GM23338 (cell line): ENCODE measurements around the gene TESK2. TPM values are rescaled to one million over a fixed set of nuclear protein-coding genes. Genes with fewer than 3 reads are reported as not detected.

Experiments
- ATAC-seq: fragments of 200-7000 bp; cut with Tn5 transposase; 3 replicates; pipeline ENCODE4 v1.9.1; 2020
- DNase-seq: peaks from one replicate; pipeline ENCODE4 v3.0.0-alpha.2; 2015; ENCODE audit warnings: low spot score
- H2AFZ ChIP-seq: fragments of 200-600 bp; sonication (generic); 2 replicates; pipeline ENCODE4 v1.8.0; 2016; ENCODE audit warnings: antibody characterized with exemption, mild to moderate bottlenecking, moderate library complexity
- H3F3A ChIP-seq: fragments of 200-600 bp; sonication (generic); replicated peaks from 2 replicates; pipeline ENCODE4 v1.8.0; 2017; ENCODE audit warnings: antibody characterized with exemption, mixed run types, low read depth
- H3K27ac ChIP-seq: fragments of 200-600 bp; sonication (generic); 2 replicates; pipeline ENCODE4 v1.6.1; 2016; ENCODE audit warnings: low read depth
- H3K27me3 ChIP-seq: fragments of 200-600 bp; sonication (generic); 2 replicates; pipeline ENCODE4 v1.8.0; 2016; ENCODE audit warnings: mild to moderate bottlenecking, mixed run types, moderate library complexity; ENCODE audit not compliant: insufficient read depth
- H3K36me3 ChIP-seq: fragments of 200-600 bp; sonication (generic); 2 replicates; pipeline ENCODE4 v1.8.0; 2016; ENCODE audit warnings: mild to moderate bottlenecking; ENCODE audit not compliant: insufficient read depth
- H3K4me1 ChIP-seq: fragments of 200-600 bp; sonication (generic); 2 replicates; pipeline ENCODE4 v1.8.0; 2016; ENCODE audit warnings: mild to moderate bottlenecking, moderate library complexity; ENCODE audit not compliant: insufficient read depth
- H3K4me2 ChIP-seq: fragments of 200-600 bp; sonication (generic); 2 replicates; pipeline ENCODE4 v1.7.1; 2017; ENCODE audit warnings: mixed run types
- H3K4me3 ChIP-seq: fragments of 200-600 bp; sonication (generic); 2 replicates; pipeline ENCODE4 v1.6.1; 2016; ENCODE audit warnings: mixed run types
- H3K79me2 ChIP-seq: fragments of 200-600 bp; sonication (generic); replicated peaks from 2 replicates; pipeline ENCODE4 v1.8.0; 2017; ENCODE audit warnings: mild to moderate bottlenecking; ENCODE audit not compliant: insufficient read depth
- H3K9me2 ChIP-seq: fragments of 200-600 bp; sonication (generic); 2 replicates; pipeline ENCODE4 v1.8.0; 2017; ENCODE audit not compliant: insufficient read depth
- H4K20me1 ChIP-seq: fragments of 200-600 bp; sonication (generic); replicated peaks from 2 replicates; pipeline ENCODE4 v1.8.0; 2017; ENCODE audit warnings: mild to moderate bottlenecking; ENCODE audit not compliant: insufficient read depth
- H3K27ac Mint-ChIP-seq: 2 replicates; pipeline ENCODE4 v1.8.0; 2020; ENCODE audit warnings: inconsistent platforms, mild to moderate bottlenecking, moderate library complexity, mixed read lengths
- H3K27me3 Mint-ChIP-seq: 3 replicates; pipeline ENCODE4 v1.8.0; 2022; ENCODE audit warnings: low read depth, mild to moderate bottlenecking, moderate library complexity, mixed read lengths, inconsistent platforms; ENCODE audit not compliant: insufficient read depth, poor library complexity
- H3K36me3 Mint-ChIP-seq: 3 replicates; pipeline ENCODE4 v1.8.0; 2021; ENCODE audit warnings: low read depth, mild to moderate bottlenecking, inconsistent platforms, moderate library complexity, mixed read lengths
- H3K4me1 Mint-ChIP-seq: 3 replicates; pipeline ENCODE4 v1.8.0; 2020; ENCODE audit warnings: mild to moderate bottlenecking, inconsistent platforms, mixed read lengths
- H3K4me3 Mint-ChIP-seq: 3 replicates; pipeline ENCODE4 v1.8.0; 2021; ENCODE audit warnings: moderate library complexity, mild to moderate bottlenecking, inconsistent platforms, mixed read lengths
- H3K9me3 Mint-ChIP-seq: 3 replicates; pipeline ENCODE4 v1.8.0; 2020; ENCODE audit warnings: moderate library complexity, mild to moderate bottlenecking, inconsistent platforms, mixed read lengths
- CREB1 ChIP-seq: fragments of 250-450 bp; sonication (Bioruptor Pico); IDR thresholded peaks from 2 replicates; pipeline ENCODE4 v1.5.0; 2020; ENCODE audit warnings: low read depth, mild to moderate bottlenecking, moderate library complexity
- CTCF ChIP-seq, 2 experiments: fragments of 200-600 bp in 1 of 2; sonication (generic) in 1 of 2; conservative IDR thresholded peaks; 2 replicates each; pipeline versions ENCODE4 v1.5.1 to v1.6.1; 2016 to 2017; ENCODE audit warnings: antibody characterized with exemption in 2 of 2, low read depth in 2 of 2, mild to moderate bottlenecking in 2 of 2, moderate library complexity in 1 of 2
- ETS1 ChIP-seq: IDR thresholded peaks from 2 replicates; pipeline ENCODE4 v1.6.1; 2016; ENCODE audit warnings: antibody characterized with exemption
- EZH2 ChIP-seq: fragments of 200-600 bp; sonication (generic); IDR thresholded peaks from one replicate; pipeline ENCODE4 v1.8.0; 2017; ENCODE audit warnings: antibody characterized with exemption, mild to moderate bottlenecking, low read depth; ENCODE audit not compliant: unreplicated experiment
- EZH2phosphoT487 ChIP-seq: fragments of 200-600 bp; sonication (generic); IDR thresholded peaks from one replicate; pipeline ENCODE4 v1.8.1; 2018; ENCODE audit warnings: antibody characterized with exemption; ENCODE audit not compliant: unreplicated experiment
- JUNB ChIP-seq: IDR thresholded peaks from one replicate; pipeline ENCODE4 v1.6.1; 2016; ENCODE audit warnings: antibody characterized with exemption; ENCODE audit not compliant: unreplicated experiment
- NANOG ChIP-seq: IDR thresholded peaks from 2 replicates; pipeline ENCODE4 v1.6.1; 2016; ENCODE audit warnings: antibody characterized with exemption, borderline replicate concordance
- POLR2AphosphoS5 ChIP-seq: IDR thresholded peaks from 2 replicates; pipeline ENCODE4 v1.6.1; 2016; ENCODE audit warnings: antibody characterized with exemption, low read depth
- STAT1 ChIP-seq: IDR thresholded peaks from one replicate; pipeline ENCODE4 v1.6.1; 2016; ENCODE audit warnings: antibody characterized with exemption; ENCODE audit not compliant: unreplicated experiment
- ZNF114 ChIP-seq: fragments of 250-450 bp; sonication (Bioruptor Pico); IDR thresholded peaks from 2 replicates; pipeline ENCODE4 v1.5.0; 2020; ENCODE audit warnings: mild to moderate bottlenecking, moderate library complexity
- ZNF331 ChIP-seq: fragments of 250-450 bp; sonication (Bioruptor Pico); IDR thresholded peaks from 2 replicates; pipeline ENCODE4 v1.5.0; 2020; ENCODE audit warnings: low read depth, mild to moderate bottlenecking, moderate library complexity
- polyA plus RNA-seq: library from polyadenylated mRNA; unstranded; fragments of >200 nt; fragmentation: Nextera tagmentation; extraction: Ambion mirVana; gene quantifications from 2 replicates; pipeline ENCODE4 v1.2.1, GENCODE V29; 2016
- total RNA-seq: library from RNA; depleted of rRNA; stranded (reverse); fragments of >200 nt; shearing (Covaris generic); gene quantifications from 2 replicates; pipeline ENCODE4 v1.2.3, GENCODE V29; 2014
- TF ChIP-seq, protein P1 (sequence below): IDR thresholded peaks from one replicate; pipeline ENCODE4 v1.6.1; 2018; ENCODE audit warnings: antibody characterized with exemption; ENCODE audit not compliant: unreplicated experiment
- TF ChIP-seq, protein P2 (sequence below): fragments of 250-450 bp; sonication (Bioruptor Pico); IDR thresholded peaks from 2 replicates; pipeline ENCODE4 v1.5.0; 2020; ENCODE audit warnings: mild to moderate bottlenecking, moderate library complexity

TESK2 gene
- total and polyA plus RNA-seq, 2 experiments from 2014 or later = 5.2 to 14.0 TPM

DNA sequence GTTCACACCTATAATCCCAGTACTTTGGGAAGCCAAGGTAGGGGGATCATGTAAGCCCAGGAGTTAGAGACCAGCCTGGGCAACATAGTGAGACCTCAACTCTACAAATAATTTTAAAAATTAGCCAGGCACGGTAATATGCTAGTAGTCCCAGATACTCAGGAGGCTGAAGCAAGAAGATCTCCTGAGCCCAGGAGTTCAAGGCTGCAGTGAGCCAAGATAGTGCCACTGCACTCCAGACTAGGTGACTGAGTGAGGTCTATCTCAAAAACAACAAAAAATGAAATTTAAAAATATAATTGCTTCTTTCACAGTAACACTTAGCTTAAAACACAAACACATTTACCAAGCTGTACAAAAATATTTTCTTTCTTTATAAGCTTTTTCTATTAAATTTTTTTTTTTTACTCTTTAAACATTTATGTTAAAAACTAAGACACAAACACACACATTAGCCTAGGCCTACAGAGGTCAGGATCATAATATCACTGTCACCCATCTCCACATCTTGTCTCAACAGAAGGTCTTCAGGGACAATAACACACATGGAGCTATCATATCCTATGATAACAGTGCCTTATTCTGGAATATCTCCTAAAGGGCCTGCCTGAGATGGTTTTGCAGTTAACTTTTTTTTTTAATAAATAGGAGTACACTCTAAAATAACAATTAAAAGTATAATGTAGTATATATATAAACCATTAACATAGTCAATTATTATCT lies 43.9 kb downstream of the TESK2 start:
- Histone ChIP-seq H3K27ac (no peak overlapping the region), H3K27me3 (no peaks in the 10 kb centered on the region), H3F3A (no peaks in the 10 kb centered on the region), H3K9me2 (no peaks in the 10 kb centered on the region), H3K36me3 (no peaks in the 10 kb centered on the region), H3K79me2 (no peaks in the 10 kb centered on the region), H3K4me2 (no peak overlapping the region), H3K4me3 (no peak overlapping the region), H2AFZ (no peak overlapping the region), H4K20me1 (peaks cover 7% of the 10 kb centered on the region; the same call in 1 of the 2 replicates), H3K4me1 (no peaks in the 10 kb centered on the region)
- H3K4me1 Mint-ChIP-seq = peaks cover 1% of the 10 kb centered on the region; the same call in 2 of the 3 replicates
- 0 out of 3 replicates have a peak, but pooled peaks cover under 1% of the 10 kb centered on the region for H3K36me3 Mint-ChIP-seq
- H3K27ac Mint-ChIP-seq = no peak overlapping the region
- H3K4me3 Mint-ChIP-seq = no peak overlapping the region
- ATAC-seq (no peak), DNase-seq (no peak)
- TF ChIP-seq CTCF (conservative IDR thresholded peaks at IDR 0.05; ENCODE audit: low read depth in 2 of 2) = no peak
- no peak for TF ChIP-seq ETS1
- TF ChIP-seq EZH2phosphoT487 = no peak
- TF ChIP-seq POLR2AphosphoS5 = no peak
- TF ChIP-seq STAT1 = no peak
- TF ChIP-seq ZNF114 (CRISPR knock-in tag) = no peak
- TF ChIP-seq, protein P1, sequence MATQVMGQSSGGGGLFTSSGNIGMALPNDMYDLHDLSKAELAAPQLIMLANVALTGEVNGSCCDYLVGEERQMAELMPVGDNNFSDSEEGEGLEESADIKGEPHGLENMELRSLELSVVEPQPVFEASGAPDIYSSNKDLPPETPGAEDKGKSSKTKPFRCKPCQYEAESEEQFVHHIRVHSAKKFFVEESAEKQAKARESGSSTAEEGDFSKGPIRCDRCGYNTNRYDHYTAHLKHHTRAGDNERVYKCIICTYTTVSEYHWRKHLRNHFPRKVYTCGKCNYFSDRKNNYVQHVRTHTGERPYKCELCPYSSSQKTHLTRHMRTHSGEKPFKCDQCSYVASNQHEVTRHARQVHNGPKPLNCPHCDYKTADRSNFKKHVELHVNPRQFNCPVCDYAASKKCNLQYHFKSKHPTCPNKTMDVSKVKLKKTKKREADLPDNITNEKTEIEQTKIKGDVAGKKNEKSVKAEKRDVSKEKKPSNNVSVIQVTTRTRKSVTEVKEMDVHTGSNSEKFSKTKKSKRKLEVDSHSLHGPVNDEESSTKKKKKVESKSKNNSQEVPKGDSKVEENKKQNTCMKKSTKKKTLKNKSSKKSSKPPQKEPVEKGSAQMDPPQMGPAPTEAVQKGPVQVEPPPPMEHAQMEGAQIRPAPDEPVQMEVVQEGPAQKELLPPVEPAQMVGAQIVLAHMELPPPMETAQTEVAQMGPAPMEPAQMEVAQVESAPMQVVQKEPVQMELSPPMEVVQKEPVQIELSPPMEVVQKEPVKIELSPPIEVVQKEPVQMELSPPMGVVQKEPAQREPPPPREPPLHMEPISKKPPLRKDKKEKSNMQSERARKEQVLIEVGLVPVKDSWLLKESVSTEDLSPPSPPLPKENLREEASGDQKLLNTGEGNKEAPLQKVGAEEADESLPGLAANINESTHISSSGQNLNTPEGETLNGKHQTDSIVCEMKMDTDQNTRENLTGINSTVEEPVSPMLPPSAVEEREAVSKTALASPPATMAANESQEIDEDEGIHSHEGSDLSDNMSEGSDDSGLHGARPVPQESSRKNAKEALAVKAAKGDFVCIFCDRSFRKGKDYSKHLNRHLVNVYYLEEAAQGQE = no peak
- no peak for TF ChIP-seq NANOG
- TF ChIP-seq, protein P2, sequence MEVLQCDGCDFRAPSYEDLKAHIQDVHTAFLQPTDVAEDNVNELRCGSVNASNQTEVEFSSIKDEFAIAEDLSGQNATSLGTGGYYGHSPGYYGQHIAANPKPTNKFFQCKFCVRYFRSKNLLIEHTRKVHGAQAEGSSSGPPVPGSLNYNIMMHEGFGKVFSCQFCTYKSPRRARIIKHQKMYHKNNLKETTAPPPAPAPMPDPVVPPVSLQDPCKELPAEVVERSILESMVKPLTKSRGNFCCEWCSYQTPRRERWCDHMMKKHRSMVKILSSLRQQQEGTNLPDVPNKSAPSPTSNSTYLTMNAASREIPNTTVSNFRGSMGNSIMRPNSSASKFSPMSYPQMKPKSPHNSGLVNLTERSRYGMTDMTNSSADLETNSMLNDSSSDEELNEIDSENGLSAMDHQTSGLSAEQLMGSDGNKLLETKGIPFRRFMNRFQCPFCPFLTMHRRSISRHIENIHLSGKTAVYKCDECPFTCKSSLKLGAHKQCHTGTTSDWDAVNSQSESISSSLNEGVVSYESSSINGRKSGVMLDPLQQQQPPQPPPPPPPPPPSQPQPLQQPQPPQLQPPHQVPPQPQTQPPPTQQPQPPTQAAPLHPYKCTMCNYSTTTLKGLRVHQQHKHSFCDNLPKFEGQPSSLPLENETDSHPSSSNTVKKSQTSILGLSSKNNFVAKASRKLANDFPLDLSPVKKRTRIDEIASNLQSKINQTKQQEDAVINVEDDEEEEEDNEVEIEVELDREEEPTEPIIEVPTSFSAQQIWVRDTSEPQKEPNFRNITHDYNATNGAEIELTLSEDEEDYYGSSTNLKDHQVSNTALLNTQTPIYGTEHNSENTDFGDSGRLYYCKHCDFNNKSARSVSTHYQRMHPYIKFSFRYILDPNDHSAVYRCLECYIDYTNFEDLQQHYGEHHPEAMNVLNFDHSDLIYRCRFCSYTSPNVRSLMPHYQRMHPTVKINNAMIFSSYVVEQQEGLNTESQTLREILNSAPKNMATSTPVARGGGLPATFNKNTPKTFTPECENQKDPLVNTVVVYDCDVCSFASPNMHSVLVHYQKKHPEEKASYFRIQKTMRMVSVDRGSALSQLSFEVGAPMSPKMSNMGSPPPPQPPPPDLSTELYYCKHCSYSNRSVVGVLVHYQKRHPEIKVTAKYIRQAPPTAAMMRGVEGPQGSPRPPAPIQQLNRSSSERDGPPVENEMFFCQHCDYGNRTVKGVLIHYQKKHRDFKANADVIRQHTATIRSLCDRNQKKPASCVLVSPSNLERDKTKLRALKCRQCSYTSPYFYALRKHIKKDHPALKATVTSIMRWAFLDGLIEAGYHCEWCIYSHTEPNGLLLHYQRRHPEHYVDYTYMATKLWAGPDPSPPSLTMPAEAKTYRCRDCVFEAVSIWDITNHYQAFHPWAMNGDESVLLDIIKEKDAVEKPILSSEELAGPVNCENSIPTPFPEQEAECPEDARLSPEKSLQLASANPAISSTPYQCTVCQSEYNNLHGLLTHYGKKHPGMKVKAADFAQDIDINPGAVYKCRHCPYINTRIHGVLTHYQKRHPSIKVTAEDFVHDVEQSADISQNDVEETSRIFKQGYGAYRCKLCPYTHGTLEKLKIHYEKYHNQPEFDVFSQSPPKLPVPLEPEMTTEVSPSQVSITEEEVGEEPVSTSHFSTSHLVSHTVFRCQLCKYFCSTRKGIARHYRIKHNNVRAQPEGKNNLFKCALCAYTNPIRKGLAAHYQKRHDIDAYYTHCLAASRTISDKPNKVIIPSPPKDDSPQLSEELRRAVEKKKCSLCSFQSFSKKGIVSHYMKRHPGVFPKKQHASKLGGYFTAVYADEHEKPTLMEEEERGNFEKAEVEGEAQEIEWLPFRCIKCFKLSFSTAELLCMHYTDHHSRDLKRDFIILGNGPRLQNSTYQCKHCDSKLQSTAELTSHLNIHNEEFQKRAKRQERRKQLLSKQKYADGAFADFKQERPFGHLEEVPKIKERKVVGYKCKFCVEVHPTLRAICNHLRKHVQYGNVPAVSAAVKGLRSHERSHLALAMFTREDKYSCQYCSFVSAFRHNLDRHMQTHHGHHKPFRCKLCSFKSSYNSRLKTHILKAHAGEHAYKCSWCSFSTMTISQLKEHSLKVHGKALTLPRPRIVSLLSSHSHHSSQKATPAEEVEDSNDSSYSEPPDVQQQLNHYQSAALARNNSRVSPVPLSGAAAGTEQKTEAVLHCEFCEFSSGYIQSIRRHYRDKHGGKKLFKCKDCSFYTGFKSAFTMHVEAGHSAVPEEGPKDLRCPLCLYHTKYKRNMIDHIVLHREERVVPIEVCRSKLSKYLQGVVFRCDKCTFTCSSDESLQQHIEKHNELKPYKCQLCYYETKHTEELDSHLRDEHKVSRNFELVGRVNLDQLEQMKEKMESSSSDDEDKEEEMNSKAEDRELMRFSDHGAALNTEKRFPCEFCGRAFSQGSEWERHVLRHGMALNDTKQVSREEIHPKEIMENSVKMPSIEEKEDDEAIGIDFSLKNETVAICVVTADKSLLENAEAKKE (CRISPR knock-in tag) = no peak
- TF ChIP-seq ZNF331 (CRISPR knock-in tag) = no peak
- TF ChIP-seq EZH2 = no peak
- no peak for TF ChIP-seq CREB1 (CRISPR knock-in tag)
- TF ChIP-seq JUNB = no peak
- H3K9me3 Mint-ChIP-seq = no peaks in the 10 kb centered on the region
- H3K27me3 Mint-ChIP-seq = no peaks in the 10 kb centered on the region
